B cell (primary cell): ENCODE data around the gene METTL21C. TPM values are rescaled to one million over a fixed set of nuclear protein-coding genes. Genes with fewer than 3 reads are reported as not detected.

Experiments used
- ATAC-seq: fragments of 200-7000 bp; cut with Tn5 transposase; one replicate; pipeline ENCODE4 v1.10.0; 2021; ENCODE audit warnings: low read depth, mild to moderate bottlenecking, moderate number of reproducible peaks, moderate library complexity
- CTCF ChIA-PET: fragments of 350-600 bp; sonication (Branson Sonifier 250); formaldehyde crosslinking; loops from one replicate; lab custom pipeline; 2021; ENCODE audit warnings: antibody characterized with exemption, inconsistent platforms; lab: Charles Lee
- POLR2A ChIA-PET: fragments of 350-600 bp; sonication (Branson Sonifier 250); formaldehyde crosslinking; loops from one replicate; lab custom pipeline; 2021; ENCODE audit warnings: antibody characterized with exemption; lab: Charles Lee
- DNase-seq: peaks from one replicate; pipeline ENCODE4 v3.0.0; 2013
- H2AFZ ChIP-seq: 2 replicates; pipeline ENCODE4 v1.6.1; 2012; ENCODE audit warnings: mild to moderate bottlenecking, low read depth, low read length; ENCODE audit not compliant: insufficient read depth, poor library complexity, severe bottlenecking
- H3K27ac ChIP-seq, 2 donors: 1 replicate in 1 of 2; 2 replicates in 1 of 2; pipeline ENCODE4 v1.5.1; 2012 to 2013; ENCODE audit warnings: low read length in 2 of 2, mild to moderate bottlenecking in 2 of 2, moderate library complexity in 1 of 2
- H3K27me3 ChIP-seq, 4 experiments: fragments of 200-600 bp in 1 of 4; sonication (generic) in 1 of 4; replicated peaks in 1 of 4; 1 replicate in 2 of 4; 2 replicates in 2 of 4; pipeline versions ENCODE4 v1.6.1 to v1.7.0; 2013 to 2016; ENCODE audit warnings: low read length in 3 of 4, mild to moderate bottlenecking in 2 of 4, mixed read lengths in 1 of 4, moderate library complexity in 1 of 4; ENCODE audit not compliant: insufficient read depth in 4 of 4, control insufficient read depth in 3 of 4; ENCODE audit errors: control extremely low read depth in 1 of 4
- H3K36me3 ChIP-seq, 2 experiments: replicated peaks in 1 of 2; 1 replicate in 1 of 2; 2 replicates in 1 of 2; pipeline versions ENCODE4 v1.6.1 to v1.7.1; 2013; ENCODE audit warnings: low read length in 1 of 2; ENCODE audit not compliant: insufficient read depth in 2 of 2, control insufficient read depth in 1 of 2; ENCODE audit errors: control extremely low read depth in 1 of 2, extremely low read depth in 1 of 2
- H3K4me1 ChIP-seq, 2 donors: fragments of 200-600 bp in 1 of 2; sonication (generic) in 1 of 2; 1 replicate in 1 of 2; 2 replicates in 1 of 2; pipeline versions ENCODE4 v1.5.1 to v1.6.1; 2013 to 2017; ENCODE audit warnings: low read length in 2 of 2; ENCODE audit not compliant: control insufficient read depth in 2 of 2, insufficient read depth in 2 of 2
- H3K4me2 ChIP-seq: replicated peaks from 2 replicates; pipeline ENCODE3; 2012; ENCODE audit warnings: mild to moderate bottlenecking, low read depth, low read length; ENCODE audit not compliant: poor library complexity, severe bottlenecking
- H3K4me3 ChIP-seq, 5 experiments: fragments of 200-600 bp in 1 of 5; sonication (generic) in 1 of 5; 1 replicate in 3 of 5; 2 replicates in 2 of 5; pipeline versions ENCODE4 v1.5.1 to v1.7.0; 2011 to 2016; ENCODE audit warnings: low read length in 4 of 5, mild to moderate bottlenecking in 4 of 5, low read depth in 2 of 5, control low read depth in 1 of 5, moderate library complexity in 1 of 5; ENCODE audit not compliant: insufficient read depth in 1 of 5; ENCODE audit errors: control extremely low read depth in 1 of 5, extremely low read depth in 1 of 5
- H3K79me2 ChIP-seq: fragments of 200-600 bp; sonication (generic); one replicate; pipeline ENCODE4 v1.6.0; 2016; ENCODE audit warnings: low read length; ENCODE audit not compliant: control insufficient read depth, insufficient read depth
- H3K9ac ChIP-seq: fragments of 200-600 bp; sonication (generic); 2 replicates; pipeline ENCODE4 v1.6.1; 2017; ENCODE audit warnings: mild to moderate bottlenecking, low read length, moderate library complexity
- H3K9me3 ChIP-seq, 3 donors: one replicate each; pipeline versions ENCODE4 v1.6.1 to v1.7.1; 2013; ENCODE audit warnings: low read length in 2 of 3; ENCODE audit not compliant: control insufficient read depth in 2 of 3, insufficient read depth in 1 of 3; ENCODE audit errors: control extremely low read depth in 1 of 3
- H4K20me1 ChIP-seq: 2 replicates; pipeline ENCODE4 v1.6.0; 2012; ENCODE audit warnings: mild to moderate bottlenecking, low read length; ENCODE audit not compliant: insufficient read depth, control insufficient read depth, poor library complexity, severe bottlenecking
- H3K27ac Mint-ChIP-seq: one replicate; pipeline ENCODE4 v1.8.0; 2021; ENCODE audit warnings: mixed read lengths
- H3K27me3 Mint-ChIP-seq: one replicate; pipeline ENCODE4 v1.8.0; 2021; ENCODE audit warnings: mixed read lengths
- H3K4me1 Mint-ChIP-seq: one replicate; pipeline ENCODE4 v1.8.0; 2021; ENCODE audit warnings: mixed read lengths
- H3K4me3 Mint-ChIP-seq: one replicate; pipeline ENCODE4 v1.8.0; 2021; ENCODE audit warnings: mixed read lengths
- H3K9me3 Mint-ChIP-seq: one replicate; pipeline ENCODE4 v1.8.0; 2022; ENCODE audit warnings: mixed read lengths; ENCODE audit not compliant: insufficient read depth
- CTCF ChIP-seq: fragments of 200-600 bp; IDR thresholded peaks from one replicate; pipeline ENCODE4 v1.8.0; 2022; ENCODE audit warnings: antibody characterized with exemption, mild to moderate bottlenecking
- EZH2 ChIP-seq: IDR thresholded peaks from 2 replicates; pipeline ENCODE4 v1.6.1; 2012; ENCODE audit warnings: borderline replicate concordance, low read depth, mild to moderate bottlenecking, moderate library complexity, low read length; ENCODE audit not compliant: insufficient read depth, poor library complexity, severe bottlenecking
- WGBS: methylation state at CpG from one replicate; pipeline ENCODE4 v1.1.5; 2013; ENCODE audit warnings: missing lambda C conversion rate; ENCODE audit not compliant: insufficient coverage; 5-methylcytosine and 5-hydroxymethylcytosine counted together
- intact Hi-C: fragments of 100-400 bp; cut with micrococcal nuclease; formaldehyde crosslinking; loops from one replicate; pipeline ENCODE4 v1.10.0; 2022
- polyA plus RNA-seq: library from polyadenylated mRNA; depleted of rRNA; stranded (reverse); fragments of >200 nt; gene quantifications from 2 replicates; pipeline ENCODE4 v1.2.3, GENCODE V29; 2012
- total RNA-seq, 2 donors: library from RNA; stranded (reverse); fragments of 120-200 nt in 1 of 2; gene quantifications; 1 replicate in 1 of 2; 2 replicates in 1 of 2; pipeline versions ENCODE4 v1.2.3 to v1.2.4, GENCODE V29; 2013 to 2022

METTL21C gene
- total and polyA plus RNA-seq, 2 donors (not counting 1 experiment from before 2014, with no cell fraction given), result not detected

DNA sequence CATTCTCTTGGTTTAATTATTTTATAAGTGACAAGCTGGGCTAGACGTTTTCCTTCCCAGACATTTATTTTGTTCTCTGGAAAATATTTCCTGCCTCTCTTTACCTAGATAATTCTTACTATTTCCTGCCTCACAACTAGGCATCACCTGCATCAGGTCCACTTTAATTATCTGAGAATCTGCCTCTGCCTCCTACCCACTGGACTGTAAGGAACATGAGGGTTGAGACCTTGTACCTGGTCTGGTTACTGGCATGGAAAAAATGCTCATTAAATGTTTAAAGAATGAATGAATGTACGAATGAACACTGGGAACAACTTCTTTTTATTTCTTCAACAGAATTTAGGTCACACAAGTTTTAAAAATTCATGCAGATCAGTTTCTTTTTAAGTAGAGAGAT, 13.4 kb upstream of the METTL21C start:
- no peak overlapping the region for H3K27ac Mint-ChIP-seq
- CTCF ChIA-PET, result no interaction called here
- H3K4me1 Mint-ChIP-seq, result no peaks in the 10 kb centered on the region
- no peak overlapping the region for H3K4me2 ChIP-seq
- H4K20me1 ChIP-seq, result no peaks in the 10 kb centered on the region
- no peak for TF ChIP-seq CTCF
- TF ChIP-seq EZH2, result no peak
- H3K4me3 ChIP-seq, result no peak overlapping the region
- POLR2A ChIA-PET, result no interaction called here
- peaks cover 0 to 3% (median 0%) of the 10 kb centered on the region in 4 experiments for H3K27me3 ChIP-seq
- no peak for ATAC-seq
- no peaks in the 10 kb centered on the region for H3K4me1 ChIP-seq
- peaks cover 4% of the 10 kb centered on the region for H3K9me3 Mint-ChIP-seq
- no peak overlapping the region for H2AFZ ChIP-seq
- no peak overlapping the region for H3K4me3 Mint-ChIP-seq
- H3K36me3 ChIP-seq, result no peaks in the 10 kb centered on the region
- DNase-seq, result no peak
- peaks cover 14% of the 10 kb centered on the region for H3K27me3 Mint-ChIP-seq
- no peak overlapping the region for H3K9ac ChIP-seq
- WGBS, result 80% methylated on average over 1 of the region's 2 CpGs
- no peak overlapping the region for H3K27ac ChIP-seq
- peaks cover 0 to 5% (median 4%) of the 10 kb centered on the region in 3 donors for H3K9me3 ChIP-seq
- no peaks in the 10 kb centered on the region for H3K79me2 ChIP-seq
- intact Hi-C loops, result no loop called here

- Histone ChIP-seq H3K9me3 (peaks cover 0 to 5% (median 4%) of the 10 kb centered on the region in 3 donors), H3K27ac (no peak overlapping the region), H3K4me2 (no peak overlapping the region), H3K27me3 (peaks cover 0 to 3% (median 0%) of the 10 kb centered on the region in 4 experiments), H3K36me3 (no peaks in the 10 kb centered on the region), H3K4me3 (no peak overlapping the region), H2AFZ (no peak overlapping the region), H3K4me1 (no peaks in the 10 kb centered on the region), H3K9ac (no peak overlapping the region), H4K20me1 (no peaks in the 10 kb centered on the region), H3K79me2 (no peaks in the 10 kb centered on the region)
- H3K27ac Mint-ChIP-seq, result no peak overlapping the region
- H3K27me3 Mint-ChIP-seq, result peaks cover 14% of the 10 kb centered on the region
- no peak overlapping the region for H3K4me3 Mint-ChIP-seq
- H3K9me3 Mint-ChIP-seq, result peaks cover 4% of the 10 kb centered on the region
- ChIA-PET CTCF (no interaction called here), POLR2A (no interaction called here)
- ATAC-seq, result no peak
- no peaks in the 10 kb centered on the region for H3K4me1 Mint-ChIP-seq
- intact Hi-C loops, result no loop called here
- no peak for DNase-seq
- TF ChIP-seq CTCF, result no peak
- no peak for TF ChIP-seq EZH2
- WGBS, result 100% methylated on average over 1 of the region's 4 CpGs
Observed at GRCh38 chr13:102707467-102707866, 12.6 kb upstream of the METTL21C start.
